GM15510 (cell line): ENCODE measurements around the gene KHSRP.
A peak's percentile ranks its signal among the peaks of the same experiment; 100 is the strongest.

Experiments used
- POLR2A ChIP-seq: IDR thresholded peaks from 3 replicates; pipeline ENCODE4 v1.6.1; 2011; ENCODE audit warnings: borderline replicate concordance; ENCODE audit not compliant: insufficient read length; ENCODE audit errors: extremely low read depth

KHSRP gene

GRCh38 chr19:6431891-6432290 is 7.3 kb upstream of the KHSRP start:
- no peak for TF ChIP-seq POLR2A

GRCh38 chr19:6429419-6430221 is 5.0 kb upstream of the KHSRP start:
- TF ChIP-seq POLR2A: no peak

GRCh38 chr19:6427131-6427530 is 2.5 kb upstream of the KHSRP start:
- TF ChIP-seq POLR2A: no peak

- no peak for TF ChIP-seq POLR2A
Observed at GRCh38 chr19:6425732-6426620, 1.4 kb upstream of the KHSRP start.

- peak; percentile 51 for TF ChIP-seq POLR2A
Observed at GRCh38 chr19:6424939-6425731, 524 bp upstream of the KHSRP start.

- no peak for TF ChIP-seq POLR2A
Observed at GRCh38 chr19:6423499-6424194, 964 bp downstream of the KHSRP start.

- no peak for TF ChIP-seq POLR2A
Observed at GRCh38 chr19:6421075-6422014, 3.3 kb downstream of the KHSRP start.

GRCh38 chr19:6418562-6418932 is 6.1 kb downstream of the KHSRP start:
- no peak for TF ChIP-seq POLR2A

GRCh38 chr19:6417713-6418561 is 6.7 kb downstream of the KHSRP start:
- no peak for TF ChIP-seq POLR2A

- no peak for TF ChIP-seq POLR2A
Observed at GRCh38 chr19:6416658-6417405, 7.8 kb downstream of the KHSRP start.

- TF ChIP-seq POLR2A: no peak
Observed at GRCh38 chr19:6415591-6416190, 8.9 kb downstream of the KHSRP start.
